ENCODE results near the gene NFE2L3. TPM values are rescaled to one million over a fixed set of nuclear protein-coding genes. Genes with fewer than 3 reads are reported as not detected.
A peak's percentile ranks its signal among the peaks of the same experiment; 100 is the strongest.

Gene NFE2L3
- total and polyA plus RNA-seq, 9 of the 15 experiments (the other 6 are each of a cell fraction or from before 2014, with no cell fraction given), result 2.9 to 16.9 (median 12.4) TPM

DNA sequence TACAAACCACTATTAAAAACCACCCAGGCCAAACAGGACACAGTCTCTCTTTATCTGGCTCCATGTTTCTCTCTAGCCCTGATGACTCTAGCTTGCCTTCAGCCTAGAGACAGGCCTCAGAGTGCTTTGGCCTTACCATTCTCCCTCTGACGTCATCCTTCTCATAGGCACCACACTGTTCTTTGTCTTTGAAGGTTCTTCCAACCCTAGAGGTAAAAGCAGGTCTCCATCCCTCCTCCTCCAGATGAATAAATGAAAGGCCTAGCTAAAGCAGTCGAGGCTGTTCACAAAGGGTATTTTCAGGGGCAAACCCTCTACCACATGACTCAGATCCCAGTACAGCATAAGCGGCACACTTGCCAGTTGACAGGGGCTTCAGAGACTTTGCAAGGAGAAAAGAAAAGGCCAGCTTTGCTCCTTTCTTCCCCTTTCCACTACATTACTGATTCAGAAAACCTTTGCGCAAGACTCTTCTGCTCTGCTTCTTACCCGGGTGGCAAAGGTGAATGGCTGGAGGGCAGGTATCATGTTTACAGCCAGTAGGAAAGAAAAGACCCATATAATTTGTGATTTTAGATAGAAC is 14.8 kb downstream of the NFE2L3 start:
- Histone ChIP-seq H3K27ac (ENCODE audit: extremely low read depth, low read depth, low read length) (no peak overlapping the region), H3K79me2 (ENCODE audit: control insufficient read depth, insufficient read depth, low read length) (peaks cover 15% of the 10 kb centered on the region), H3K9me3 (replicated peaks; ENCODE audit: control insufficient read depth, insufficient read depth, low read depth, low read length) (no peaks in the 10 kb centered on the region), H3K27me3 (ENCODE audit: control insufficient read depth in 2 of 2, insufficient read depth in 2 of 2, low read length in 2 of 2) (no peaks in the 10 kb centered on the region), H4K20me1 (replicated peaks; ENCODE audit: control insufficient read depth, insufficient read depth, low read length) (peaks cover 11% of the 10 kb centered on the region; the same call in 1 of the 2 replicates), H3K4me2 (ENCODE audit: insufficient read depth, low read length) (no peak overlapping the region), H3K4me3 (no peak overlapping the region), H2AFZ (ENCODE audit: low read depth, low read length) (no peak overlapping the region), H3K36me3 (ENCODE audit: control insufficient read depth, insufficient read depth, low read length) (no peaks in the 10 kb centered on the region; the same call in 2 of the 3 replicates), H3K9ac (ENCODE audit: insufficient read depth in 1 of 2, low read depth in 2 of 2, low read length in 2 of 2) (peak overlapping the region in 1 of 2 experiments; percentile 36; a peak in 1 of 4 replicates), H3K9me1 (ENCODE audit: control insufficient read depth, insufficient read depth, low read length) (no peaks in the 10 kb centered on the region), H3K4me1 (replicated peaks in 1 of 2; ENCODE audit: control insufficient read depth in 2 of 2, insufficient read depth in 2 of 2, low read length in 2 of 2) (peaks cover 7 to 13% of the 10 kb centered on the region in 2 experiments; a peak in 4 of 5 replicates)
- no peak for TF ChIP-seq ARHGAP35 (IDR thresholded peaks at IDR 0.05; ENCODE audit: partially characterized antibody)
- TF ChIP-seq, protein P1, sequence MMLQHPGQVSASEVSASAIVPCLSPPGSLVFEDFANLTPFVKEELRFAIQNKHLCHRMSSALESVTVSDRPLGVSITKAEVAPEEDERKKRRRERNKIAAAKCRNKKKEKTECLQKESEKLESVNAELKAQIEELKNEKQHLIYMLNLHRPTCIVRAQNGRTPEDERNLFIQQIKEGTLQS (IDR thresholded peaks at IDR 0.05), result 0 out of 2 replicates have a peak, but pooled peaks have one; percentile 34
- TF ChIP-seq, protein P1 (CRISPR knock-in tag; conservative IDR thresholded peaks at IDR 0.05), result no peak
- ChIA-PET CTCF (ENCODE audit: low intra/inter-chr PET ratio) (no interaction called here), POLR2A (interaction anchor here (0.6 to 2.5 kb wide), 11 partner anchors 9 to 31 kb away, joined by 3 to 17 read pairs (median 4); partner anchors contain the start of gene NFE2L3)
- no peak for DNase-seq (ENCODE audit: extremely low read depth in 1 of 4, low spot score in 3 of 4)
- BruUV-seq (replicated peaks), result no TSS peak
- FAIRE-seq, result no peak
- WGBS (ENCODE audit: insufficient coverage, low coverage, missing lambda C conversion rate), result 69% methylated on average over 5 of the region's 5 CpGs
- peak; percentile 58 for ATAC-seq
- intact Hi-C loops (cut with micrococcal nuclease) (no loop called here), in situ Hi-C loops (cut with MboI) (no loop called here)
